Muscle layer of duodenum (tissue), 2 donors: ENCODE measurements around the gene NUMB.
"Not testable (repeated sequence)": the region's sequence is repeated elsewhere in the genome, so short reads cannot be mapped to it uniquely, and the experiment has no call there.

Experiments
- H3K27ac ChIP-seq: one replicate; pipeline ENCODE4 v1.7.0; 2013; ENCODE audit warnings: mild to moderate bottlenecking, low read length
- H3K27me3 ChIP-seq: one replicate; pipeline ENCODE4 v1.7.0; 2013; ENCODE audit warnings: low read depth, mild to moderate bottlenecking, control low read depth, low read length
- H3K36me3 ChIP-seq, 2 donors: one replicate each; pipeline ENCODE4 v1.7.0; 2013; ENCODE audit warnings: low read length in 2 of 2, control low read depth in 1 of 2, mild to moderate bottlenecking in 1 of 2; ENCODE audit not compliant: insufficient read depth in 2 of 2, control insufficient read depth in 1 of 2
- H3K4me1 ChIP-seq, 2 donors: one replicate each; pipeline ENCODE4 v1.7.0; 2013; ENCODE audit warnings: low read length in 2 of 2, mild to moderate bottlenecking in 2 of 2, control low read depth in 1 of 2, moderate library complexity in 1 of 2; ENCODE audit not compliant: insufficient read depth in 2 of 2, control insufficient read depth in 1 of 2
- H3K4me3 ChIP-seq, 2 donors: one replicate each; pipeline ENCODE4 v1.7.0; 2013; ENCODE audit warnings: low read length in 2 of 2, low read depth in 1 of 2, mild to moderate bottlenecking in 1 of 2
- H3K9me3 ChIP-seq, 2 donors: one replicate each; pipeline ENCODE4 v1.7.0; 2013; ENCODE audit warnings: low read length in 2 of 2, control low read depth in 1 of 2, mild to moderate bottlenecking in 1 of 2; ENCODE audit not compliant: control insufficient read depth in 1 of 2
- donor health status: healthy.

The NUMB gene

DNA sequence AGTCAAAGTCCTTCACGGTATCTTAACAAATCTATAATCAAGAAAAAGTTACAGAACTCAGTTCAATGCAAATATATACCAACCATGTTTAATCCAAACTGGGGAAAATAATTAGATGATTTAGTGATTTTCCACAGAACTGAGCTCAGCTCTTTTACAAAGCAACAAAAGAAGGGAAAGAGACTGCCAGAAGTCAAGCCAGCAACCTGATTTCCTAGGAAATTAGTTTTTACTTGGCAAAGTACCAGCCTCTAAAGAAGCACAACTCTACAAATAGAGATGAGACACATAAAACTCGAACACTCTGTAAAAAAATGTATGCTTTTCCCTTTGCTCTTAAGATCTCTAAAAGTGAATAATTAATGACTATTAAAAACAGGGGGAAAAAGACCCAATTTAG, 19.4 kb downstream of the NUMB start:
- no peaks in the 10 kb centered on the region for H3K36me3 ChIP-seq
- H3K4me3 ChIP-seq, result no peak overlapping the region
- peaks cover 3 to 5% of the 10 kb centered on the region in 2 donors for H3K4me1 ChIP-seq
- no peaks in the 10 kb centered on the region for H3K9me3 ChIP-seq
- H3K27ac ChIP-seq, result no peak overlapping the region
- no peaks in the 10 kb centered on the region for H3K27me3 ChIP-seq

DNA sequence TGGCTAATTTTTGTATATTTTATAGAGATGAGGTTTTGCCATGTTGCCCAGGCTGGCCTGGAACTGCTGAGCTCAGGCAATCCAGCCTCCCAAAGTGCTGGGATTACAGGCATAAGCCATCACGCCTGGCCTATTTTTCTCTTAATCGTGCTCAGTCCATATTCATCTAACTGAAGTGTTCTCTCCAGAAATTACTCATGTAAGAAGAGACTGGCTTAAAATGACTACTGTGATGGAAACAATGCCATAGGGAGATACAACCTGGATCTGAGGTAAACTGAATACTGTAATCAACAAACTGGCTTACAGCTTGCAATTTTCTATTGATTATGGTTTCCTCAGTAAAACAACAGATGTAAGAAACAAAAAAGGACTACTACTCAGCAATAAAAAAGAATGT, 21.1 kb downstream of the NUMB start:
- H3K4me1 ChIP-seq, result peaks cover 3 to 5% of the 10 kb centered on the region in 2 donors
- H3K27ac ChIP-seq, result no peak overlapping the region
- no peak overlapping the region for H3K4me3 ChIP-seq
- no peaks in the 10 kb centered on the region for H3K27me3 ChIP-seq
- no peaks in the 10 kb centered on the region for H3K9me3 ChIP-seq
- H3K36me3 ChIP-seq, result no peaks in the 10 kb centered on the region

DNA sequence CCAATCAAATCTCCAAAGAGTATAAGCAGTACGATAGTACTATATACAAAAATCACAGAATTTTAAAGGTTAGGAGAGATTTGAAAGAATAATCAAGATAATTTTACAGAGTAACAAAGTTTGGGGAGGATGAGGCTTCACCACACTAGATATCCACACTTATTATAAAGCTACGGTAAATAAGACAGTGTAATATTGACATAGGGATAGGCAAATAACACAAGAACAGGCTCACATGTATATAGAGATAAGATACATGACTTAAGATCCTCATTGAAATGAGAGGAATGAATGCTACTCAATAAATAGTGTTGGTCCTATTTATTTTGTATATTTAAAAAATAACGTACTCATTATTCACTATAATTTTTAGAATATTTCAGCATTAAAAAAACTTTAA, 26.2 kb downstream of the NUMB start:
- peaks cover 2 to 3% of the 10 kb centered on the region in 2 donors for H3K4me1 ChIP-seq
- no peaks in the 10 kb centered on the region for H3K9me3 ChIP-seq
- H3K27ac ChIP-seq, result no peak overlapping the region

DNA sequence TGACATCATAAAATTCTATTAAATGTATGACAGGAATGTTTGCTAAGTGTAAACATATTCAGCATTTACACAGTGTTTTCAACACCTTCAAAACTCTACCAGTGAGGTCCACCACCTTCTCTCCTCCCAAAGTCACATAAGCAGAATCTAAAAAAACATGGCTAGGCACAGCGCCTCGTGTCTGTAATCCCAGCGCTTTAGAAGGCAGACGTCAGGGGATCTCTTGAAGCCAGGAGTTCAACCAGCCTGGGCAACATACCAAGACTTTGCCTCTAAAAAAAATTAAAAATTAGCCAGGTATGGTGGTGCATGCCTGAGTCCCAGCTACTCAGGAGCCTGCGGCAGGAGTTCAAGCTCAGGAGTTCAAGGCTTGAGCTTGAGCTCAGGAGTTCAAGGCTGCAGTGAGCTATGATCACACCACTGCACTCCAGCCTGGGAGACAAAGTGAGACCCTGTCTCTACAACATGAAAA, 30.0 kb downstream of the NUMB start:
- H3K4me1 ChIP-seq, result peaks cover 3 to 7% of the 10 kb centered on the region in 2 donors
- no peaks in the 10 kb centered on the region for H3K36me3 ChIP-seq
- no peaks in the 10 kb centered on the region for H3K27me3 ChIP-seq
- H3K4me3 ChIP-seq, result no peak overlapping the region
- H3K9me3 ChIP-seq, result no peaks in the 10 kb centered on the region
- no peak overlapping the region for H3K27ac ChIP-seq

More for the DNA sequence above, 26.2 kb downstream of the NUMB start:
- Histone ChIP-seq H3K4me3 (no peak overlapping the region), H3K36me3 (no peaks in the 10 kb centered on the region), H3K27me3 (no peaks in the 10 kb centered on the region)

DNA sequence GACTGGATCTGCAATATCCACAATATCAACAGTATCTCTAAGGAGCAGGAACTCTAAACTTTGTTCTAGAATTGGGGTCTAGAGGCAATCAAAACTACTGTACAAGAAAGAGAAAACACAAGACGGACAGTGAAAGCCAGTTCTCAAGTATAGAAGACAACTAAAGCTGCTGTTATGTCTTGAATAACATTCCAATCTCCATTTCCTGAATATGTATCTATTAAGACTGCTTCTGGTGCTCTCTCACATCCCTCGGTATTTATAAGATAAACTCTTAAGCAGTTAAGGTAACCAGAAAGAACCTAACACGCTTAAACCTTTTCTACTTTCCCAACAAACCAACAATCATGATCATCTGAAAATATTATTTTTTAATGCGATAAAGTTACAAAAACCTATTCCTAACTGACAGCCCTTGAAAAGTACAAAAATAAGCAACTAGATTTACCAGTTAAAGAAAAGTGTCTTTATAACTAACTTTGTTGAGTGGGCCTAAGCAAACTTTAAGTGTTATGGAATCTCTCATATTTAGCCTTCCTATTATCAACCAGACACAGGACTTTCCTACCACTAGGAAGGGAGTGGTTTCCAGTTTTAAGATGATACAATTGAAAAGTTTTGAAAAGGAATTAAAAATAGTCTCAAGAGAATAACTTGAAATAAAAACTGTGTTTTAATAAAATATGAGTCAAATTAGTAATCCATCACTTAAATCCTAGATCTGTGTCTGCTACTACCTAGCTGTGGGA, 30.7 kb downstream of the NUMB start:
- H3K27me3 ChIP-seq, result no peaks in the 10 kb centered on the region
- no peak overlapping the region for H3K4me3 ChIP-seq
- H3K9me3 ChIP-seq, result no peaks in the 10 kb centered on the region
- peaks cover 3 to 9% of the 10 kb centered on the region in 2 donors for H3K4me1 ChIP-seq
- no peaks in the 10 kb centered on the region for H3K36me3 ChIP-seq
- H3K27ac ChIP-seq, result peak overlapping the region; percentile 45

DNA sequence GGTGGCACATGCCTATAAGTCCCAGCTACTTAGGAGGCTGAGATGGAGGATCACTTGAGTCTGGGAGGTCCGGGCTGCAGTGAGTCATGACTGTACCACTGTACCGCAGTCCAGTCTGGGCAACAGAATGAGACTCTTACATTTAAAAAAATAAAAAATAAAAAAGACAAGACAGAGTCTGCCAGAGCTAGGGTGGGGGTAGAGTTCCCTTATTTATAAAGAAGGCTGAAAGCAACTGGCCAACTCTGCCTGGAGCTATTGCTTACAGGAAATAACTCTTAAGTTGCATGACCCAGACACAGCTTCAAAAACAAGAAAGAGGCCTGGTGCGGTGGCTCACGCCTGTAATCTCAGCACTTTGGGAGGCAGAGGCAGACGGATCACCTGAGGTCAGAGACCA, 31.5 kb downstream of the NUMB start:
- Histone ChIP-seq H3K27me3 (no peaks in the 10 kb centered on the region), H3K36me3 (no peaks in the 10 kb centered on the region), H3K4me3 (no peak overlapping the region), H3K27ac (peak overlapping the region; percentile 45), H3K4me1 (peaks cover 8 to 13% of the 10 kb centered on the region in 2 donors), H3K9me3 (no peaks in the 10 kb centered on the region)

DNA sequence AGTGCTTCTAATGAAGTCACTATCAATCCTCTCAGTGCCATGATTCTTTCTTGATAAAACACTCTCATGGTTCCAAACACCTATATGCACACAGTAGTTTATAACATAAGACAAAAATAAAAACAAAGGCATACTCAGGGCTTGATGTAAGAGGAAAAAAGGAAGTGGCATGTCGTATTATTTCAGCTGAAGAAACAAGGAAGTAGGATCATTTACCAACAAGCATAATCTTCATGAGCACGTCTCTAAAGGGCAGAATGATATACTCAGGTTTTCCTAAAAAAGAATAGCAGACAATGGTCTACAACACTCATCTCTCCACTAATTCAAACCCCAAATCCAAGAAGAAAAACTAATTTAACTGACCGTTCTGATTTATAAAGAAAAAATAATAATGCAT, 33.9 kb downstream of the NUMB start:
- Histone ChIP-seq H3K36me3 (peaks cover 0 to 5% of the 10 kb centered on the region in 2 donors), H3K4me3 (no peak overlapping the region), H3K27me3 (no peaks in the 10 kb centered on the region), H3K9me3 (no peaks in the 10 kb centered on the region), H3K4me1 (peaks cover 8 to 13% of the 10 kb centered on the region in 2 donors), H3K27ac (peak overlapping the region; percentile 11)

DNA sequence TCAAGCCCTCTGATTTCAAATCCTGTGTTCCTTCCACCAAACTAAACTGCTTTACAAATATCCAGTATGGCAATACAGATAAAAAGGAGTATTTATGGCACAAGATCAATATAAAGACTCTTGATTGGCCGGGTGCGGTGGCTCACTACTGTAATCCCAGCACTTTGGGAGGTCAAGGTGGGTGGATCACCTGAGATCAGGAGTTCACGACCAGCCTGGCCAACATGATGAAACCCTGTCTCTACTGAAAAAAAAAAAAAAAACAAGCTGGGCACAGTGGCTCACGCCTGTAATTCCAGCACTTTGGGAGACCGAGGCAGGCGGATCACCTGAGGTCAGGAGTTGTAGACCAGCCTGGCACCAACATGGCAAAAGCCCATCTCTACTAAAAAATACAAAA, 35.3 kb downstream of the NUMB start:
- not testable (repeated sequence) for H3K27ac ChIP-seq, H3K36me3 ChIP-seq, H3K4me3 ChIP-seq, H3K27me3 ChIP-seq, H3K9me3 ChIP-seq
- peaks cover 8 to 13% of the 10 kb centered on the region in 2 donors for H3K4me1 ChIP-seq

DNA sequence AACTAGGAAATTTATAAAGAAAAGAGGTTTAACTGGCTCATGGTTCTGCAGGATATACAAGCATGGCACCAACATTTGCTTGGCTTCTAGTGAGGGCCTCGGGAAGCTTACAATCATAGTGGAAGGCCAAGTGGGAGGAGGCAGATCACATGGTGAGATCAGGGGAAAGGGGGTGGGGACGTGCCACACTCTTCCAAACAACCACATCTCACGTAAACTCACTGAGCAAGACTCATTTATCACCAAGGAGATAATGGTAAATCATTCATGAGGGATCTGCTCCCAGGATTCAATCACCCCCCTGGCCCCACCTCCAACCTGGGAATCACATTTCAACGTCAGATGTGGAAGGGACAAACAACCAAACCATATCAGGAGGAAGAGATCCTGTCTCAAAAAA, 35.8 kb downstream of the NUMB start:
- H3K4me1 ChIP-seq, result peaks cover 7 to 13% of the 10 kb centered on the region in 2 donors
- H3K27me3 ChIP-seq, result no peaks in the 10 kb centered on the region
- H3K9me3 ChIP-seq, result no peaks in the 10 kb centered on the region
- peaks cover 0 to 5% of the 10 kb centered on the region in 2 donors for H3K36me3 ChIP-seq
- no peak overlapping the region for H3K4me3 ChIP-seq
- no peak overlapping the region for H3K27ac ChIP-seq

DNA sequence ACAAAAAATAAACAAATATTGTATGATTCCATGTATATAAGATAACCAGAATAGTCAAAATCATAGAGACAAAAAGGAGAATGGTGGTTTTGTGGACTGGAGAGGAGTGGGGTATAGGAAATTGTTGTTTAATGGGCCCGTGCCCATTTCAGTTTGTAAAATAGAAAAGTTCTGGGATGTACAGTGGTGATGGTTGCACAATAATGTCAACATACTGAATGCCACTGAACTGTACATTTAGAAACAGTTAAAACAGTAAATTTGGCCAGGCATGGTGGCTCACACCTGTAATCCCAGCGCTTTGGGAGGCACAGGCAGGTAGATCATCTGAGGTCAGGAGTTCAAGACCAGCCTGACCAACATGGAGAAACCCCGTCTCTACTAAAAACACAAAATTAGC, 40.1 kb downstream of the NUMB start:
- Histone ChIP-seq H3K27ac (no peak overlapping the region), H3K27me3 (no peaks in the 10 kb centered on the region), H3K4me3 (no peak overlapping the region), H3K4me1 (peaks cover 5 to 13% of the 10 kb centered on the region in 2 donors), H3K36me3 (peaks cover 5 to 7% of the 10 kb centered on the region in 2 donors), H3K9me3 (no peaks in the 10 kb centered on the region)

DNA sequence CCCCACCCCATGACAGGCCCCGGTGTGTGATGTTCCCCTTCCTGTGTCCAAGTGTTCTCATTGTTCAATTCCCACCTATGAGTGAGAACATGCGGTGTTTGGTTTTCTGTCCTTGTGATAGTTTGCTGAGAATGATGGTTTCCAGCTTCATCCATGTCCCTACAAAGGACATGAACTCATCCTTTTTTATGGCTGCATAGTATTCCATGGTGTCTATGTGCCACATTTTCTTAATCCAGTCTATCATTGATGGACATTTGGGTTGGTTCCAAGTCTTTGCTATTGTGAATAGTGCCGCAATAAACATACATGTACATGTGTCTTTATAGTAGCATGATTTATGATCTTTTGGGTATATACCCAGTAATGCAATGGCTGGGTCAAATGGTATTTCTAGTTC, 52.1 kb downstream of the NUMB start:
- not testable (repeated sequence) for H3K4me3 ChIP-seq, H3K27ac ChIP-seq, H3K9me3 ChIP-seq, H3K27me3 ChIP-seq, H3K4me1 ChIP-seq
- H3K36me3 ChIP-seq, result peaks cover 6 to 14% of the 10 kb centered on the region in 2 donors
